Lower lobe of right lung (tissue), 2 donors: Measurements from ENCODE around the gene PHC1. TPM values are rescaled to one million over a fixed set of nuclear protein-coding genes. Genes with fewer than 3 reads are reported as not detected.
A peak's percentile ranks its signal among the peaks of the same experiment; 100 is the strongest.
"Not testable (repeated sequence)": the region's sequence is repeated elsewhere in the genome, so short reads cannot be mapped to it uniquely, and the experiment has no call there.

ENCODE experiments used
- ATAC-seq, 2 donors: fragments of 200-7000 bp; cut with Tn5 transposase; one replicate each; pipeline ENCODE4 v1.9.1; 2020 to 2022; ENCODE audit warnings: mild to moderate bottlenecking in 2 of 2, moderate library complexity in 2 of 2
- DNase-seq: peaks from one replicate; pipeline ENCODE4 v3.0.0-alpha.2; 2020
- H3K27ac ChIP-seq: fragments of 200-600 bp; one replicate; pipeline ENCODE4 v1.8.0; 2022
- H3K27me3 ChIP-seq: fragments of 200-600 bp; one replicate; pipeline ENCODE4 v1.8.0; 2022; ENCODE audit warnings: low read depth
- H3K36me3 ChIP-seq: fragments of 200-600 bp; one replicate; pipeline ENCODE4 v1.8.0; 2022; ENCODE audit warnings: mild to moderate bottlenecking
- H3K4me1 ChIP-seq: fragments of 200-600 bp; one replicate; pipeline ENCODE4 v1.8.0; 2022
- H3K4me3 ChIP-seq: fragments of 200-600 bp; one replicate; pipeline ENCODE4 v1.8.0; 2022; ENCODE audit warnings: mild to moderate bottlenecking
- H3K9me3 ChIP-seq: fragments of 200-600 bp; one replicate; pipeline ENCODE4 v1.8.0; 2022
- CTCF ChIP-seq: fragments of 200-600 bp; IDR thresholded peaks from one replicate; pipeline ENCODE4 v1.8.0; 2022; ENCODE audit warnings: antibody characterized with exemption, mild to moderate bottlenecking
- intact Hi-C: fragments of 100-400 bp; cut with DNase I; formaldehyde crosslinking; loops from one replicate; pipeline ENCODE4 v1.11.0; 2022
- total RNA-seq: library from RNA; stranded (reverse); fragmentation: NEBNext Ultra II Directional; extraction: Animal tissue kit (Norgen Biotek cat#: 25700); gene quantifications from one replicate; pipeline ENCODE4 v1.2.1, GENCODE V29; 2021
- donor health status: DM: no; HTN: yes; CAD: no; lungs with severe emphysema.

The PHC1 gene
- total RNA-seq, 1 donor from 2014 or later, result 38.8 TPM

GRCh38 chr12:8916154-8916553 lies 1.8 kb downstream of the PHC1 start:
- no peak overlapping the region for H3K4me3 ChIP-seq
- no peak for ATAC-seq
- no peak for TF ChIP-seq CTCF
- no peaks in the 10 kb centered on the region for H3K27me3 ChIP-seq
- peaks cover 8% of the 10 kb centered on the region for H3K4me1 ChIP-seq
- H3K27ac ChIP-seq, result no peak overlapping the region
- intact Hi-C loops, result no loop called here
- peaks cover 18% of the 10 kb centered on the region for H3K36me3 ChIP-seq
- DNase-seq, result no peak
- H3K9me3 ChIP-seq, result no peaks in the 10 kb centered on the region

- Histone ChIP-seq H3K9me3 (no peaks in the 10 kb centered on the region), H3K4me3 (no peak overlapping the region), H3K36me3 (peaks cover 27% of the 10 kb centered on the region), H3K27me3 (no peaks in the 10 kb centered on the region), H3K4me1 (peaks cover 8% of the 10 kb centered on the region), H3K27ac (no peak overlapping the region)
- no peak for ATAC-seq
- intact Hi-C loops, result no loop called here
- no peak for TF ChIP-seq CTCF
- DNase-seq, result no peak
Observed at GRCh38 chr12:8917031-8917430, 2.7 kb downstream of the PHC1 start.

- no peaks in the 10 kb centered on the region for H3K27me3 ChIP-seq
- ATAC-seq (no peak), DNase-seq (no peak)
- no peak overlapping the region for H3K27ac ChIP-seq
- no peak for TF ChIP-seq CTCF
- intact Hi-C loops, result no loop called here
- peaks cover 8% of the 10 kb centered on the region for H3K4me1 ChIP-seq
- H3K4me3 ChIP-seq, result no peak overlapping the region
- peaks cover 34% of the 10 kb centered on the region for H3K36me3 ChIP-seq
- H3K9me3 ChIP-seq, result no peaks in the 10 kb centered on the region
Observed at GRCh38 chr12:8917751-8918150, 3.4 kb downstream of the PHC1 start.

- peaks cover 41% of the 10 kb centered on the region for H3K36me3 ChIP-seq
- not testable (repeated sequence) for H3K9me3 ChIP-seq
Observed at GRCh38 chr12:8919643-8920042, 5.3 kb downstream of the PHC1 start.

GRCh38 chr12:8922544-8922943 lies 8.2 kb downstream of the PHC1 start:
- H3K27ac ChIP-seq, result no peak overlapping the region
- ATAC-seq, result no peak
- H3K27me3 ChIP-seq, result no peaks in the 10 kb centered on the region
- no peaks in the 10 kb centered on the region for H3K9me3 ChIP-seq
- intact Hi-C loops, result no loop called here
- DNase-seq, result no peak
- peaks cover 49% of the 10 kb centered on the region for H3K36me3 ChIP-seq
- TF ChIP-seq CTCF, result no peak
- H3K4me3 ChIP-seq, result no peak overlapping the region
- H3K4me1 ChIP-seq, result no peaks in the 10 kb centered on the region

More at GRCh38 chr12:8919643-8920042, 5.3 kb downstream of the PHC1 start:
- DNase-seq, intact Hi-C loops, H3K4me1 ChIP-seq, H3K27me3 ChIP-seq, ATAC-seq, H3K4me3 ChIP-seq, H3K27ac ChIP-seq: not testable (repeated sequence)

- H3K36me3 ChIP-seq, result peaks cover 71% of the 10 kb centered on the region
- intact Hi-C loops, H3K9me3 ChIP-seq, H3K4me3 ChIP-seq, H3K27me3 ChIP-seq, H3K4me1 ChIP-seq, H3K27ac ChIP-seq, DNase-seq, ATAC-seq: not testable (repeated sequence)
Observed at GRCh38 chr12:8930655-8931323, 16.5 kb downstream of the PHC1 start.

GRCh38 chr12:8932464-8932863 lies 18.2 kb downstream of the PHC1 start:
- peaks cover 86% of the 10 kb centered on the region for H3K36me3 ChIP-seq
- H3K27ac ChIP-seq, H3K4me1 ChIP-seq, H3K9me3 ChIP-seq, H3K27me3 ChIP-seq, intact Hi-C loops, DNase-seq, H3K4me3 ChIP-seq: not testable (repeated sequence)
- ATAC-seq, result peak in 1 of 2 donors; percentile 7

GRCh38 chr12:8934080-8934479 lies 19.8 kb downstream of the PHC1 start:
- H3K4me1 ChIP-seq, intact Hi-C loops, DNase-seq, ATAC-seq, H3K27me3 ChIP-seq, H3K9me3 ChIP-seq, H3K27ac ChIP-seq, H3K4me3 ChIP-seq: not testable (repeated sequence)
- peaks cover 88% of the 10 kb centered on the region for H3K36me3 ChIP-seq
